CD14-positive monocyte (primary cell): ENCODE results near the gene CFL1. TPM values are rescaled to one million over a fixed set of nuclear protein-coding genes. Genes with fewer than 3 reads are reported as not detected.

Experiments used
- DNase-seq, 3 donors: peaks; one replicate each; pipeline ENCODE4 v3.0.0-alpha.2; 2011 to 2022
- H2AFZ ChIP-seq: 2 replicates; pipeline ENCODE4 v1.6.0; 2012; ENCODE audit warnings: mild to moderate bottlenecking, low read depth, low read length, inconsistent platforms; ENCODE audit not compliant: insufficient read depth, poor library complexity, severe bottlenecking
- H3K27ac ChIP-seq, 2 donors: 1 replicate in 1 of 2; 2 replicates in 1 of 2; pipeline ENCODE4 v1.5.1; 2012 to 2013; ENCODE audit warnings: low read length in 2 of 2, control low read depth in 1 of 2, inconsistent platforms in 1 of 2, low read depth in 1 of 2, mild to moderate bottlenecking in 1 of 2
- H3K27me3 ChIP-seq, 2 donors: one replicate each; pipeline versions ENCODE4 v1.6.0 to v1.6.1; 2011 to 2013; ENCODE audit warnings: low read length in 2 of 2; ENCODE audit not compliant: control insufficient read depth in 2 of 2, insufficient read depth in 2 of 2
- H3K36me3 ChIP-seq, 2 donors: replicated peaks in 1 of 2; 1 replicate in 1 of 2; 2 replicates in 1 of 2; pipeline versions ENCODE4 v1.5.1 to v1.6.1; 2012 to 2013; ENCODE audit warnings: low read length in 2 of 2, control low read depth in 1 of 2, inconsistent platforms in 1 of 2, mild to moderate bottlenecking in 1 of 2; ENCODE audit not compliant: insufficient read depth in 2 of 2, control insufficient read depth in 1 of 2
- H3K4me1 ChIP-seq, 2 donors: 1 replicate in 1 of 2; 2 replicates in 1 of 2; pipeline versions ENCODE4 v1.5.1 to v1.6.1; 2012 to 2013; ENCODE audit warnings: low read length in 2 of 2, control low read depth in 1 of 2, inconsistent platforms in 1 of 2, mild to moderate bottlenecking in 1 of 2, moderate library complexity in 1 of 2; ENCODE audit not compliant: insufficient read depth in 2 of 2, control insufficient read depth in 1 of 2
- H3K4me2 ChIP-seq: replicated peaks from 2 replicates; pipeline ENCODE3; 2012; ENCODE audit warnings: low read length, moderate library complexity, mild to moderate bottlenecking; ENCODE audit not compliant: poor library complexity, severe bottlenecking; ENCODE audit errors: extremely low read depth
- H3K4me3 ChIP-seq, 3 experiments: fragments of 200-600 bp in 1 of 3; sonication (generic) in 1 of 3; replicated peaks in 1 of 3; 1 replicate in 2 of 3; 2 replicates in 1 of 3; pipeline ENCODE4 v1.5.1; 2011 to 2013; ENCODE audit warnings: low read length in 3 of 3, mild to moderate bottlenecking in 3 of 3, control low read depth in 2 of 3, low read depth in 2 of 3, inconsistent platforms in 1 of 3, moderate library complexity in 1 of 3
- H3K79me2 ChIP-seq: 2 replicates; pipeline ENCODE4 v1.6.0; 2012; ENCODE audit warnings: mild to moderate bottlenecking, control low read depth, inconsistent platforms, low read length, moderate library complexity; ENCODE audit not compliant: insufficient read depth
- H3K9ac ChIP-seq: 2 replicates; pipeline ENCODE4 v1.6.0; 2017; ENCODE audit warnings: low read length, mild to moderate bottlenecking; ENCODE audit not compliant: insufficient read depth, poor library complexity, severe bottlenecking
- H3K9me3 ChIP-seq, 2 donors: replicated peaks in 1 of 2; 1 replicate in 1 of 2; 2 replicates in 1 of 2; pipeline versions ENCODE4 v1.5.1 to v1.6.1; 2012 to 2013; ENCODE audit warnings: low read length in 2 of 2, control low read depth in 1 of 2; ENCODE audit not compliant: control insufficient read depth in 1 of 2, insufficient read depth in 1 of 2
- H4K20me1 ChIP-seq: 2 replicates; pipeline ENCODE4 v1.6.0; 2012; ENCODE audit warnings: mild to moderate bottlenecking, low read length, control low read depth, moderate library complexity; ENCODE audit not compliant: insufficient read depth
- H3K27ac Mint-ChIP-seq, 7 donors: one replicate each; pipeline ENCODE4 v1.8.0; 2020; ENCODE audit warnings: mild to moderate bottlenecking in 7 of 7, mixed read lengths in 7 of 7, moderate library complexity in 6 of 7, inconsistent platforms in 2 of 7
- H3K27me3 Mint-ChIP-seq, 3 donors: one replicate each; pipeline ENCODE4 v1.8.0; 2021 to 2022; ENCODE audit warnings: low read depth in 3 of 3, mild to moderate bottlenecking in 3 of 3, mixed read lengths in 3 of 3, moderate library complexity in 3 of 3, inconsistent platforms in 1 of 3
- H3K36me3 Mint-ChIP-seq, 2 donors: one replicate each; pipeline ENCODE4 v1.8.0; 2020; ENCODE audit warnings: mixed read lengths in 2 of 2, inconsistent platforms in 1 of 2, mild to moderate bottlenecking in 1 of 2
- H3K4me1 Mint-ChIP-seq: one replicate; pipeline ENCODE4 v1.8.0; 2020; ENCODE audit warnings: mild to moderate bottlenecking, mixed read lengths
- H3K4me3 Mint-ChIP-seq, 2 donors: one replicate each; pipeline ENCODE4 v1.8.0; 2020; ENCODE audit warnings: mild to moderate bottlenecking in 2 of 2, mixed read lengths in 2 of 2, moderate library complexity in 1 of 2
- H3K9me3 Mint-ChIP-seq, 7 donors: one replicate each; pipeline ENCODE4 v1.8.0; 2020 to 2022; ENCODE audit warnings: mixed read lengths in 7 of 7, mild to moderate bottlenecking in 6 of 7, moderate library complexity in 6 of 7, inconsistent platforms in 2 of 7
- WGBS: methylation state at CpG from one replicate; pipeline ENCODE4 v1.1.5; 2013; ENCODE audit warnings: missing lambda C conversion rate; ENCODE audit not compliant: insufficient coverage; 5-methylcytosine and 5-hydroxymethylcytosine counted together
- intact Hi-C, 2 donors: fragments of 100-400 bp; cut with micrococcal nuclease; formaldehyde crosslinking; loops; one replicate each; pipeline versions ENCODE4 v1.15.0 to v1.15.1; 2023
- polyA plus RNA-seq, 3 donors: library from polyadenylated mRNA; depleted of rRNA in 1 of 3; unstranded in 2 of 3; stranded (reverse) in 1 of 3; fragments of 300-500 nt in 2 of 3; fragments of >200 nt in 1 of 3; fragmentation: Illumina TruSeq in 2 of 3; gene quantifications; 1 replicate in 2 of 3; 2 replicates in 1 of 3; pipeline ENCODE4 v1.2.3, GENCODE V29; 2012 to 2021
- TF ChIP-seq, protein P1 (sequence below): fragments of 200-600 bp; IDR thresholded peaks from one replicate; pipeline ENCODE4 v1.8.0; 2022; ENCODE audit warnings: antibody characterized with exemption, mild to moderate bottlenecking

Gene CFL1
- polyA plus RNA-seq, 3 donors: 1,281 to 2,233 (median 1,889) TPM

DNA sequence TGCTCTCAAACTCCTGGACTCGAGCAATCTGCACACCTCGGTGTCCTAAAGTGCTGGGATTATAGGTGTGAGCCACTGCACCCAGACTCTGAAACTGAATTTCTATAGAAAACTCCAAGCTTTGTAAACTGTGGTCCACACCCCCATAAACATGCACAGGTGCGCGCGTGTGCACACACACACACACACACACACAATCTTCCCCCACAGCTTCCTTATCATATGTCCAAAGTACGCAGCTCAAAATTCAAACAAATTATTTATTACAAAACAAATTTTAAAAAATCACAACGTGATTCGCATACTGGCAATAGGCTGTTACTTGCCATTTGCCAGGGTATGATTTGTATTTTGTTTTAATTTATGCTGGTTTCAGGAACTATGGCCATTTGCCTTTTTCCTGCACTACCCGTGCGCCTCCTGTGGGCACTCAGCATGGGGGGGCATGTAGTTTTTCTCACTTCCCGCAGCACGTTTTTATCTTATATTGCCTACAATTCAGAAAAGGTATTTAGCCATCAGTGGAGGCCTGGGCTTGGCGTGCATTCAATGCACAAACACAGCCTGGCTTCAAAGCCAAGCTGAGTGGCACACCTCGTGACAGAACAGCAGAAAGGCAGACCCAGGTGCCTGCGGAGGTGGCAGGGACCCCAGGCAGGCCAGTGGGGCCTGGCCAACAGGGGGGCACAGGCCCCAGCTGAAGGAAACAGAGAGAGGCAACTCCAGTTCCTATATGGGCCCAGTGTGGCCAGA lies 35.0 kb downstream of the CFL1 start:
- no peak overlapping the region for H3K27ac Mint-ChIP-seq
- Histone ChIP-seq H3K36me3 (no peaks in the 10 kb centered on the region), H3K4me1 (peaks cover 15 to 17% of the 10 kb centered on the region in 2 donors), H2AFZ (no peak overlapping the region), H3K79me2 (no peaks in the 10 kb centered on the region), H3K4me3 (no peak overlapping the region), H3K4me2 (no peak overlapping the region), H3K9ac (no peak overlapping the region), H3K27me3 (no peaks in the 10 kb centered on the region), H3K27ac (no peak overlapping the region), H4K20me1 (no peaks in the 10 kb centered on the region), H3K9me3 (no peaks in the 10 kb centered on the region)
- TF ChIP-seq, protein P1, sequence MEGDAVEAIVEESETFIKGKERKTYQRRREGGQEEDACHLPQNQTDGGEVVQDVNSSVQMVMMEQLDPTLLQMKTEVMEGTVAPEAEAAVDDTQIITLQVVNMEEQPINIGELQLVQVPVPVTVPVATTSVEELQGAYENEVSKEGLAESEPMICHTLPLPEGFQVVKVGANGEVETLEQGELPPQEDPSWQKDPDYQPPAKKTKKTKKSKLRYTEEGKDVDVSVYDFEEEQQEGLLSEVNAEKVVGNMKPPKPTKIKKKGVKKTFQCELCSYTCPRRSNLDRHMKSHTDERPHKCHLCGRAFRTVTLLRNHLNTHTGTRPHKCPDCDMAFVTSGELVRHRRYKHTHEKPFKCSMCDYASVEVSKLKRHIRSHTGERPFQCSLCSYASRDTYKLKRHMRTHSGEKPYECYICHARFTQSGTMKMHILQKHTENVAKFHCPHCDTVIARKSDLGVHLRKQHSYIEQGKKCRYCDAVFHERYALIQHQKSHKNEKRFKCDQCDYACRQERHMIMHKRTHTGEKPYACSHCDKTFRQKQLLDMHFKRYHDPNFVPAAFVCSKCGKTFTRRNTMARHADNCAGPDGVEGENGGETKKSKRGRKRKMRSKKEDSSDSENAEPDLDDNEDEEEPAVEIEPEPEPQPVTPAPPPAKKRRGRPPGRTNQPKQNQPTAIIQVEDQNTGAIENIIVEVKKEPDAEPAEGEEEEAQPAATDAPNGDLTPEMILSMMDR: no peak
- peaks cover 23% of the 10 kb centered on the region for H3K4me1 Mint-ChIP-seq
- intact Hi-C loops: no loop called here
- peaks cover 0 to 2% (median 0%) of the 10 kb centered on the region in 7 donors for H3K9me3 Mint-ChIP-seq
- no peaks in the 10 kb centered on the region for H3K36me3 Mint-ChIP-seq
- no peak overlapping the region for H3K4me3 Mint-ChIP-seq
- DNase-seq: no peak
- H3K27me3 Mint-ChIP-seq: peaks cover 0 to 6% (median 2%) of the 10 kb centered on the region in 3 donors
- 82% methylated on average over 10 of the region's 15 CpGs for WGBS

DNA sequence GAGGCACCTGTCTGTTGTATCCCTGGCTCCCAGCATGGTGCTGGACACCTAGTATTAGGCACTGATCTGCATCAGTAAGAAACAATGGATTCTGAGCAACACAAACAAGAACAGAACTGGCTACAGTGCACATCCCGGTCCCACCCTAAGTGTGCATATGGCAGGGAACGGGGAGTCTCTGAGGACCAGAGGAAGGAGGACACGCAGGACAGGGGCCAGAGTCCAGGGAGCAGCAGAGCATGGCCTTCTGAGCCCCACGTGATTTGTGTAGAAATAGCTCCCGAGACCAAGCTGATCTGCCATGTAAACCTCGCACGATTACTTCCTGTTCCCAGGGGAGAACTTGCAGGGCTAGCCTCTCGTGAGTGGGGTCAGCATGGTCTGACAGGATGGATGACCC lies 36.9 kb downstream of the CFL1 start:
- intact Hi-C loops: no loop called here
- no peak overlapping the region for H3K9ac ChIP-seq
- H3K36me3 ChIP-seq: no peaks in the 10 kb centered on the region
- peaks cover 26 to 31% of the 10 kb centered on the region in 2 donors for H3K4me1 ChIP-seq
- Mint-ChIP-seq H3K4me1 (peaks cover 32% of the 10 kb centered on the region), H3K9me3 (peaks cover 0 to 2% (median 0%) of the 10 kb centered on the region in 7 donors), H3K4me3 (no peak overlapping the region), H3K27me3 (peaks cover 0 to 4% (median 2%) of the 10 kb centered on the region in 3 donors), H3K27ac (no peak overlapping the region), H3K36me3 (peaks cover 0 to 5% of the 10 kb centered on the region in 2 donors)
- H3K27ac ChIP-seq: no peak overlapping the region
- H4K20me1 ChIP-seq: no peaks in the 10 kb centered on the region
- TF ChIP-seq, protein P1: no peak
- H3K4me2 ChIP-seq: no peak overlapping the region
- peak; percentile 12 to 56 (median 22) for DNase-seq
- no peaks in the 10 kb centered on the region for H3K9me3 ChIP-seq
- peak overlapping the region; percentile 49 for H2AFZ ChIP-seq
- peaks cover 12% of the 10 kb centered on the region for H3K79me2 ChIP-seq
- WGBS: 37% methylated on average over 8 of the region's 8 CpGs
- no peaks in the 10 kb centered on the region for H3K27me3 ChIP-seq
- H3K4me3 ChIP-seq: no peak overlapping the region
